ENCODE data around the gene ABHD16B.

DNA sequence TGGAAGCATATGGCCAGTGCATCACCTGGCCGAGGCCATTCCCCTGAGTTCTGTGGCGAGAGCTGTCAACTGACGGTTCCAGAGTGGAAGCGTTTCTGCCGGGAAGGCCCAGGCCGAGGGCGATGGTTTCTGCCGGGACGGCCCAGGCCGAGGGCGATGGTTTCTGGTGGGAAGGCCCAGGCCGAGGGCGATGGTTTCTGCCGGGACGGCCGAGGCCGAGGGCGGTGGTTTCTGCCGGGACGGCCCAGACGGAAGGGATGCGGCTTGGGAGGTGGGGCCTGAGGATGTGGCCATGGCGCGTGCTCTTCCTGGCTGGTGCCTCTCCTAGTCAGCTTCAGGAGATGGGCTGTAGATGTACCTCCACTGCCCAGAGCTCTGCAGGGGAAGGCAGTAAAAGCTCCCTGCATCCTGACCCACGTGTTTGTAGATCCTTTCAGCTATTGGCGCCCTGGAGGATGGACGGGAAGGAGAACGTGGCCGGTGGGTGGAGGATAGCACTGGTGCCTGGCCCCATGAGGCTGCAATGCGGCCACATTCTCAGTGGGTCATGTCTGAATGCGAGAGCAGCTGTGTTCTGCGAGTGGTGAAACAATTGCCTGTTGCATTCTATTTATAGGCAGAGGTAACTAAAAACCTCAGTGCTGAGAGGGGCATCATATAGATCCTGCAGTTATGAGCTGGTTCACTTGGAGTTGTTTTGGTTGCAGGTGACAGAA, 16.6 kb downstream of the ABHD16B start:
- TF ChIP-seq, protein P1, sequence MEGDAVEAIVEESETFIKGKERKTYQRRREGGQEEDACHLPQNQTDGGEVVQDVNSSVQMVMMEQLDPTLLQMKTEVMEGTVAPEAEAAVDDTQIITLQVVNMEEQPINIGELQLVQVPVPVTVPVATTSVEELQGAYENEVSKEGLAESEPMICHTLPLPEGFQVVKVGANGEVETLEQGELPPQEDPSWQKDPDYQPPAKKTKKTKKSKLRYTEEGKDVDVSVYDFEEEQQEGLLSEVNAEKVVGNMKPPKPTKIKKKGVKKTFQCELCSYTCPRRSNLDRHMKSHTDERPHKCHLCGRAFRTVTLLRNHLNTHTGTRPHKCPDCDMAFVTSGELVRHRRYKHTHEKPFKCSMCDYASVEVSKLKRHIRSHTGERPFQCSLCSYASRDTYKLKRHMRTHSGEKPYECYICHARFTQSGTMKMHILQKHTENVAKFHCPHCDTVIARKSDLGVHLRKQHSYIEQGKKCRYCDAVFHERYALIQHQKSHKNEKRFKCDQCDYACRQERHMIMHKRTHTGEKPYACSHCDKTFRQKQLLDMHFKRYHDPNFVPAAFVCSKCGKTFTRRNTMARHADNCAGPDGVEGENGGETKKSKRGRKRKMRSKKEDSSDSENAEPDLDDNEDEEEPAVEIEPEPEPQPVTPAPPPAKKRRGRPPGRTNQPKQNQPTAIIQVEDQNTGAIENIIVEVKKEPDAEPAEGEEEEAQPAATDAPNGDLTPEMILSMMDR (IDR thresholded peaks at IDR 0.05) = no peak
- TF ChIP-seq EZH2 (IDR thresholded peaks at IDR 0.05; ENCODE audit: borderline replicate concordance, insufficient read depth, low read depth, low read length, poor library complexity, severe bottlenecking) = no peak
